ENCODE results near the gene URM1. TPM values are rescaled to one million over a fixed set of nuclear protein-coding genes. Genes with fewer than 3 reads are reported as not detected.

The URM1 gene
- total RNA-seq, 1 experiment from 2014 or later, result 45.4 TPM

DNA sequence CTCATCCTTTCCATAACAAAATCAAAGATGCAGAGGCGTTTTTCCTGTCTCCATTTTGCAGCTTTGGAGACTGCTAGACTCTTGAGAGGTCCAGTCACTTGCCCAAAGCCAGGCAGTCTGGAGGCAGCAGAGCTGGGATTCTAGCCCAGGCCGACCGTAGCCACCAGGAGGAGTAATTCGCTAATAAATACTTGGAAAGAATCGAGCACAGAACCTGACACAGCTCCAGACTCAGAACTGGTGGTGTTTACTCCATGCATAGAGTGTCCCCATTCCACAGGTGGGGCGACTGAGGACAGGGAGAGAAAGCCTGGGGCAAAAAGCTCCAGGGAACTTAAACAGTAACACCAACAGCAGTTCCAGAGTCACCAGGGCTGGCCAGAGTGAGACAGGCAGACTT lies 38.8 kb downstream of the URM1 start:
- ATAC-seq (peak; percentile 81), DNase-seq (ENCODE audit: low read depth, low spot score) (no peak)
- Histone ChIP-seq H3K4me1 (ENCODE audit: control insufficient read depth, insufficient read depth, low read length) (peaks cover 9% of the 10 kb centered on the region; the same call in 1 of the 2 replicates), H3K27me3 (ENCODE audit: control insufficient read depth, insufficient read depth, low read length) (no peaks in the 10 kb centered on the region), H3K9me3 (ENCODE audit: control insufficient read depth, insufficient read depth, low read depth, low read length) (no peaks in the 10 kb centered on the region), H3K4me3 (ENCODE audit: low read depth in 2 of 2, low read length in 2 of 2) (no peak overlapping the region), H3K36me3 (ENCODE audit: control insufficient read depth, insufficient read depth, low read length) (no peaks in the 10 kb centered on the region), H3K27ac (ENCODE audit: low read length) (no peak overlapping the region)
- peak; percentile 27 for TF ChIP-seq CTCF (IDR thresholded peaks at IDR 0.05)
- TF ChIP-seq, protein P1, sequence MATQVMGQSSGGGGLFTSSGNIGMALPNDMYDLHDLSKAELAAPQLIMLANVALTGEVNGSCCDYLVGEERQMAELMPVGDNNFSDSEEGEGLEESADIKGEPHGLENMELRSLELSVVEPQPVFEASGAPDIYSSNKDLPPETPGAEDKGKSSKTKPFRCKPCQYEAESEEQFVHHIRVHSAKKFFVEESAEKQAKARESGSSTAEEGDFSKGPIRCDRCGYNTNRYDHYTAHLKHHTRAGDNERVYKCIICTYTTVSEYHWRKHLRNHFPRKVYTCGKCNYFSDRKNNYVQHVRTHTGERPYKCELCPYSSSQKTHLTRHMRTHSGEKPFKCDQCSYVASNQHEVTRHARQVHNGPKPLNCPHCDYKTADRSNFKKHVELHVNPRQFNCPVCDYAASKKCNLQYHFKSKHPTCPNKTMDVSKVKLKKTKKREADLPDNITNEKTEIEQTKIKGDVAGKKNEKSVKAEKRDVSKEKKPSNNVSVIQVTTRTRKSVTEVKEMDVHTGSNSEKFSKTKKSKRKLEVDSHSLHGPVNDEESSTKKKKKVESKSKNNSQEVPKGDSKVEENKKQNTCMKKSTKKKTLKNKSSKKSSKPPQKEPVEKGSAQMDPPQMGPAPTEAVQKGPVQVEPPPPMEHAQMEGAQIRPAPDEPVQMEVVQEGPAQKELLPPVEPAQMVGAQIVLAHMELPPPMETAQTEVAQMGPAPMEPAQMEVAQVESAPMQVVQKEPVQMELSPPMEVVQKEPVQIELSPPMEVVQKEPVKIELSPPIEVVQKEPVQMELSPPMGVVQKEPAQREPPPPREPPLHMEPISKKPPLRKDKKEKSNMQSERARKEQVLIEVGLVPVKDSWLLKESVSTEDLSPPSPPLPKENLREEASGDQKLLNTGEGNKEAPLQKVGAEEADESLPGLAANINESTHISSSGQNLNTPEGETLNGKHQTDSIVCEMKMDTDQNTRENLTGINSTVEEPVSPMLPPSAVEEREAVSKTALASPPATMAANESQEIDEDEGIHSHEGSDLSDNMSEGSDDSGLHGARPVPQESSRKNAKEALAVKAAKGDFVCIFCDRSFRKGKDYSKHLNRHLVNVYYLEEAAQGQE (IDR thresholded peaks at IDR 0.05; ENCODE audit: insufficient read depth in 1 of 2, low read depth in 2 of 2, low read length in 1 of 2), result no peak
- in situ Hi-C loops (cut with HindIII; ENCODE audit: low pct_unique_long_range_greater_than_20kb, low sequenced_read_pairs) (no loop called here), intact Hi-C loops (cut with micrococcal nuclease; ENCODE audit: unreplicated experiment) (loop anchor here (10.0 kb wide), 1 partner anchor 115 kb away; no protein-coding TSS in a partner anchor)
- BruUV-seq (replicated peaks), result no TSS peak
- ChIA-PET CTCF (interaction anchor here (0.6 to 0.9 kb wide), 6 partner anchors 10 to 157 kb away, joined by 3 to 12 read pairs (median 6); no protein-coding TSS in a partner anchor), POLR2A (interaction anchor here (0.6 to 0.7 kb wide), 3 partner anchors 13 to 332 kb away, joined by 3 to 12 read pairs (median 3); partner anchors contain the start of gene URM1)

- DNase-seq (ENCODE audit: low read depth, low spot score) (no peak), ATAC-seq (0 out of 2 replicates have a peak, but pooled peaks have one; percentile 33)
- Histone ChIP-seq H3K27me3 (ENCODE audit: control insufficient read depth, insufficient read depth, low read length) (no peaks in the 10 kb centered on the region), H3K4me1 (ENCODE audit: control insufficient read depth, insufficient read depth, low read length) (peaks cover 9% of the 10 kb centered on the region; the same call in 1 of the 2 replicates), H3K36me3 (ENCODE audit: control insufficient read depth, insufficient read depth, low read length) (no peaks in the 10 kb centered on the region), H3K9me3 (ENCODE audit: control insufficient read depth, insufficient read depth, low read depth, low read length) (no peaks in the 10 kb centered on the region), H3K4me3 (ENCODE audit: low read depth in 2 of 2, low read length in 2 of 2) (no peak overlapping the region), H3K27ac (ENCODE audit: low read length) (no peak overlapping the region)
- BruUV-seq (replicated peaks), result no TSS peak
- ChIA-PET CTCF (interaction anchor here (0.7 to 1.3 kb wide), 2 partner anchors 9 to 40 kb away, joined by 5 read pairs; partner anchors contain the start of genes CERCAM and URM1), POLR2A (no interaction called here)
- no peak for TF ChIP-seq SIN3A (IDR thresholded peaks at IDR 0.05; ENCODE audit: borderline replicate concordance, insufficient read depth, low read depth, low read length)
- in situ Hi-C loops (cut with HindIII; ENCODE audit: low pct_unique_long_range_greater_than_20kb, low sequenced_read_pairs) (no loop called here), intact Hi-C loops (cut with micrococcal nuclease; ENCODE audit: unreplicated experiment) (loop anchor here (1.0 to 10.0 kb wide), 2 partner anchors 49 to 117 kb away; no protein-coding TSS in a partner anchor)
Measured at GRCh38 chr9:128411364-128412119, 40.4 kb downstream of the URM1 start.

All from Panc1 (cell line).